Pancreas (tissue), 10 donors: ENCODE results near the gene INAFM2. TPM values are rescaled to one million over a fixed set of nuclear protein-coding genes. Genes with fewer than 3 reads are reported as not detected.
A peak's percentile ranks its signal among the peaks of the same experiment; 100 is the strongest.

Source experiments
- ATAC-seq, 4 donors: fragments of 200-7000 bp; cut with Tn5 transposase; one replicate each; pipeline versions ENCODE4 v1.8.0 to v1.9.1; 2020; ENCODE audit warnings: mild to moderate bottlenecking in 4 of 4, moderate library complexity in 4 of 4
- DNase-seq, 6 donors: peaks; one replicate each; pipeline ENCODE4 v3.0.0-alpha.2; 2020
- FAIRE-seq: peaks from 2 replicates; lab custom pipeline; 2012; peaks lifted over from hg19 to GRCh38; lab: Jason Lieb, UNC
- H3K27ac ChIP-seq, 4 donors: fragments of 200-600 bp; sonication (generic); 1 replicate in 3 of 4; 2 replicates in 1 of 4; pipeline versions ENCODE4 v1.5.0 to v1.8.0; 2020
- H3K27me3 ChIP-seq, 4 donors: fragments of 200-600 bp; one replicate each; pipeline ENCODE4 v1.8.0; 2021
- H3K36me3 ChIP-seq, 3 donors: fragments of 200-600 bp; sonication (generic) in 1 of 3; one replicate each; pipeline versions ENCODE4 v1.5.0 to v1.8.0; 2020 to 2021
- H3K4me1 ChIP-seq, 3 donors: fragments of 200-600 bp; one replicate each; pipeline ENCODE4 v1.8.0; 2021
- H3K4me3 ChIP-seq, 4 donors: fragments of 200-600 bp; sonication (generic) in 2 of 4; one replicate each; pipeline versions ENCODE4 v1.5.0 to v1.8.0; 2020 to 2021
- H3K9me3 ChIP-seq, 4 donors: fragments of 200-600 bp; one replicate each; pipeline ENCODE4 v1.8.0; 2021
- WGBS, 2 donors: extraction: QIAGEN DNeasy Blood & Tissue Kit; methylation state at CpG; one replicate each; pipeline ENCODE4 v1.1.7; 2013; 5-methylcytosine and 5-hydroxymethylcytosine counted together
- intact Hi-C, 3 donors: fragments of 100-400 bp; cut with DNase I; formaldehyde crosslinking; loops; one replicate each; pipeline versions ENCODE4 v1.11.1 to v1.14.2; 2022
- polyA plus RNA-seq, 2 donors: library from polyadenylated mRNA; stranded (reverse); fragments of 200-250 nt; gene quantifications; one replicate each; pipeline ENCODE4 v1.2.3, GENCODE V29; 2013
- total RNA-seq, 6 donors: library from RNA; stranded (reverse); fragmentation: NEBNext Ultra II Directional in 4 of 6; extraction: Animal tissue kit (Norgen Biotek cat#: 25700) in 4 of 6; gene quantifications; one replicate each; pipeline versions ENCODE4 v1.2.1 to v1.2.4, GENCODE V29; 2021 to 2023
- TF ChIP-seq, protein P1 (sequence below), 4 donors: fragments of 200-600 bp; sonication (generic) in 3 of 4; IDR thresholded peaks; one replicate each; pipeline versions ENCODE4 v1.5.0 to v1.8.0; 2021; ENCODE audit warnings: antibody characterized with exemption in 4 of 4
- donor health status: healthy with polysubstance abuse.
- donor health status: DM: no; HTN: no; CAD: no; lungs with moderate emphysema.
- donor health status: DM: no; HTN: no; CAD: no.
- donor health status: control.
- donor health status: control.
- donor health status: Bipolar disorder and iron deficiency.
- donor health status: DM: yes; HTN: yes; CAD: no.
- donor health status: DM: no; HTN: no; CAD: no.
- donor health status: DM: no; HTN: no; CAD: no.
- donor health status: DM: yes; HTN: yes; CAD: no.

Gene INAFM2
- total and polyA plus RNA-seq, 8 donors: 6.5 to 16.4 (median 11.3) TPM

DNA sequence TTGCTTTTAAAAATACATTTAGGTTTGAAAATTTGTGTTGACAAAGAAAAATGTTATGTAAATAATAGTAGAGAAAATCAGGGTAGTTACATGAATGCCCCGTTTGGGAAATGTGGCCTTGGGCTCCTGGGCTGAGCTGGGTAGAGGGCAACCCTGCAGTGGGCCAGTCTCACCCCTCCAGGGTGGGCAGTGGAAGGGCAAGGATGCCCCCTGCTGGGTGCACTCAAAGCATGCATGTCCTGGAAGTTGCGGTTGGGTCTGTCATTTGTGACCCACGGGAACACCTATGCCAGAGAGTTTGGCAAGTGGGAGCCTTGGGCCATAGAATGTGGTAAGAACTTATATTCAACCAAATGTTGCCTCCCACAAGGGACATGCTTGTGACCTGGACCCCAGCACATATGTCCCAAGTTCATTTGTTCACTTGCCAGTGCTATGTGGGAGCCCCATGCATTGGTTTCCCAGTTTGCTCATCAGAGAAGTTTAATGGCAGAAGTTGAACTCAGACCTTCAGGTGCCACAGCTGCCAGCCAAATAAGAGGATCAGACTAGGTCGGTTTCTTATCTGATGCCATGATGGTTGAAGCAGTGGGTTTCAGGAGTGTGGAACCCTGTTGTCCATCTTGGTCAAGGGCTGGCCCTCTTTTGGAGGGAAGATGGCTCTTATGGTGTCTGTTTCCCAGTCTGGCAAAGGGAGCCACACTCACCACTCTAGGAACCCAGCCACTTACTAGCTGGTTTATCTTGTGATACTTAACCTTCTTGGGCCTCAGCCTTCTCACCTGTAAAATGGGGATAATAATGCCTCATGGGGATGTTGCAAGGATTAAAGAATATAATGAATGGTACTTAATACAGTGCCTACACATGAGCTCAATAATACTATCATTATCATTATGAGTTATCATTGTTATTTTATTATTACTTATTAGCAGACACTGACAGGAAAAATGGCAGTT is 13.2 kb upstream of the INAFM2 start:
- FAIRE-seq (no peak), ATAC-seq (peak in 3 of 4 donors; percentile 55 to 66 (median 58)), DNase-seq (peak in 4 of 6 donors; percentile 49 to 78 (median 56))
- no peaks in the 10 kb centered on the region for H3K27me3 ChIP-seq
- H3K9me3 ChIP-seq: no peaks in the 10 kb centered on the region
- TF ChIP-seq, protein P1, sequence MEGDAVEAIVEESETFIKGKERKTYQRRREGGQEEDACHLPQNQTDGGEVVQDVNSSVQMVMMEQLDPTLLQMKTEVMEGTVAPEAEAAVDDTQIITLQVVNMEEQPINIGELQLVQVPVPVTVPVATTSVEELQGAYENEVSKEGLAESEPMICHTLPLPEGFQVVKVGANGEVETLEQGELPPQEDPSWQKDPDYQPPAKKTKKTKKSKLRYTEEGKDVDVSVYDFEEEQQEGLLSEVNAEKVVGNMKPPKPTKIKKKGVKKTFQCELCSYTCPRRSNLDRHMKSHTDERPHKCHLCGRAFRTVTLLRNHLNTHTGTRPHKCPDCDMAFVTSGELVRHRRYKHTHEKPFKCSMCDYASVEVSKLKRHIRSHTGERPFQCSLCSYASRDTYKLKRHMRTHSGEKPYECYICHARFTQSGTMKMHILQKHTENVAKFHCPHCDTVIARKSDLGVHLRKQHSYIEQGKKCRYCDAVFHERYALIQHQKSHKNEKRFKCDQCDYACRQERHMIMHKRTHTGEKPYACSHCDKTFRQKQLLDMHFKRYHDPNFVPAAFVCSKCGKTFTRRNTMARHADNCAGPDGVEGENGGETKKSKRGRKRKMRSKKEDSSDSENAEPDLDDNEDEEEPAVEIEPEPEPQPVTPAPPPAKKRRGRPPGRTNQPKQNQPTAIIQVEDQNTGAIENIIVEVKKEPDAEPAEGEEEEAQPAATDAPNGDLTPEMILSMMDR (IDR thresholded peaks at IDR 0.05): peak; percentile 39 to 56 (median 46)
- H3K4me1 ChIP-seq: peaks cover 0 to 14% (median 8%) of the 10 kb centered on the region in 3 donors
- intact Hi-C loops: no loop called here
- no peaks in the 10 kb centered on the region for H3K36me3 ChIP-seq
- 13 to 20% methylated on average over 4 of the region's 4 CpGs for WGBS, 2 donors
- no peak overlapping the region for H3K27ac ChIP-seq
- no peak overlapping the region for H3K4me3 ChIP-seq

DNA sequence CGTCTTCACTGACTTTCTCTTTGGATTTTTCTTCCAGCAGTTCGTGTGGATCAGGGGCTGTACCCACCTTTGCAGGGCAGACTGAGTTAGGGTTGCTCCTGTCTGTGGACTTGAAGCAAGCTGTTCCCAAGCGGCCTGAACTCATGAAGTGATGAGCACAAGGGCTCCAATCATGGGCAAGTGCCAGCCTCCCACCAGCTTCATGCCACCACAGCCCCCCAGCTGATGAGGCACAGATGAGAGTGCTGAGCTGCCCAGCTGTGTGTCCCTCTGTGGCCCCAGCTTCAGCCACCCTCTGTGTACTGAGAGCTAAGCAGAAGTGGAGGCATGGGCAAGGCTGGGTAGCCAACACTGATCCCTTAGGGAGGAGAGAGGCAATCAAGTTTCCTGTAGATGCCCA is 12.5 kb upstream of the INAFM2 start:
- TF ChIP-seq, protein P1 (IDR thresholded peaks at IDR 0.05): no peak
- Histone ChIP-seq H3K27me3 (no peaks in the 10 kb centered on the region), H3K4me1 (peaks cover 0 to 14% (median 8%) of the 10 kb centered on the region in 3 donors), H3K9me3 (no peaks in the 10 kb centered on the region), H3K36me3 (no peaks in the 10 kb centered on the region), H3K27ac (no peak overlapping the region), H3K4me3 (no peak overlapping the region)
- 60 to 75% methylated on average over 3 of the region's 3 CpGs for WGBS, 2 donors
- DNase-seq (peak in 1 of 6 donors; percentile 39), FAIRE-seq (no peak), ATAC-seq (no peak)
- intact Hi-C loops: no loop called here

DNA sequence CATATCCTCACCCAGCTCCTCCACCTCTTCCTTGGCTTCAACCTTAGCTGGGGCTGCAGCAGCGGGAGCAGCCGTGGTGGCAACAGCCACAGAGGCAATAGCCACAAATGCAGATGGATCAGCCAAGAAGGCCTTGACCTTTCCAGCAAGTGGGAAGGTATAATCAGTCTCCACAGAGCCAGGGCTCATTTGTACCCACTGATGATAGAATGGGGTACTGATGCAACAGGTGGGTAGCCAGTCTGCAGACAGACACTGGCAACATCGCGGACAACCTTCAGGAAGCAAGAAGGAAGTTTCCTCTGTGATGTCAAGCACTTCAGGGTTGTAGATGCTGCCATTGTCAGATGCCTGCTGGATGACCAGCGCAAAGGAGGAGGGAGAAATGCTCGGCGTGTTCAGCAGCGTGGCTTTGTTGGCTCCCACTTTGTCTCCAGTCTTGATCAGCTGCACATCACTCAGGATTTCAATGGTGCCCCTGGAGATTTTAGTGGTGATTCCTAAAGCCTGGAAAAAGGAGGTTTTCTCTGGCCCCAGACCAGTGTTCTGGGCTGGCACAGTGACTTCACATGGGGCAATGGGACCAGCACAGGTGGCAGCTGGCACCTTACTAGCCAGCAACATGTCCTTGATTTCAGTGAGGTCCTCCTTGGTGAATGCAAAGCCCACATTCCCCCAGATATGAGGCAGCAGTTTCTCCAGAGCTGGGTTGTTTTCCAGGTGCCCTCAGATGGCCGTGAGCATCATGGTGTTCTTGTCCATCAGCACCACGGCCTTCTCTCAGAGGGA is 10.9 kb upstream of the INAFM2 start:
- intact Hi-C loops: no loop called here
- ATAC-seq: peak; percentile 67 to 83 (median 74)
- Histone ChIP-seq H3K9me3 (no peaks in the 10 kb centered on the region), H3K27ac (no peak overlapping the region), H3K4me3 (no peak overlapping the region), H3K4me1 (peaks cover 0 to 14% (median 8%) of the 10 kb centered on the region in 3 donors), H3K27me3 (no peaks in the 10 kb centered on the region), H3K36me3 (no peaks in the 10 kb centered on the region)
- WGBS, 2 donors: 70 to 79% methylated on average over 10 of the region's 10 CpGs
- DNase-seq: peak in 4 of 6 donors; percentile 61 to 78 (median 71)
- no peak for FAIRE-seq
- TF ChIP-seq, protein P1 (IDR thresholded peaks at IDR 0.05): no peak

DNA sequence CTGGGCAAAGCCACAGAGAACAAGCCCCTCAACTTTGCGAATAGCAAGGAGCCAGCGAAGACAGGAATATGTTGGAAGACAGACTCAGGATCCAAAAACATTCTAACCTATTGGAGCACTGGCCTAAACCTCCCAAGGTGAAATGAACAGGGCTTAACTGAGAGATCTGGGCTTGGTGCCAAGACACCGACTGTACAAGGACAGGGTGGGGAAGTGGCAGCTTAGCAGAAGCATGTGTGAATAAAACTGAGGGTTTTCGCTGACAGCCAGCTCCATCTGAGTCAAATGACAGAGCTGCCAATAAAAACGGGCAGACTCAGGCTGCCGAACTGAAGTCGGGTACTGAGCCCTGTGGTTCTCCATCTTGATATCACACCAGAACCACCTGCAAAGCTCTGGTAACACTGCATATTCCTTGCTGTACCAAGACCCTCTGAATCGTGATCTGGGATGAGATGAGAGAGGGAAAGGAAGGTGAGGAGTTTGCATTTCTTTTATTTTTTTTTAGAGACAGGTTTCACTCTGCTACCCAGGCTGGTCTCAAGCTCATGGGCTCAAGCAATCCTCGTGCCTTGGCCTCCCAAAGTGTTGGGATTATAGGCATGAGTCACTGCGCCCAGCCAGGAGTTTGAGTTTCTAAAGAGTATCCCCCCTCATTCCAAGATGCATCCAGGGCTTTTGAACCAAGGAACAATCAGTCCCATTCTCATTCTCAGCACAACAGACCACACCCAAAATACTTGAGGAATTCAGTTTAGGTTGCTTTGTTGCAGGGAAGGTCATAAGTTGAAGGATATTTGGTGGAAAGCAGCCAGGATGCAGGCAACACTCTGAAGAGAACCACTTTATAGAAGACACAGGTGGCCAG is 9.7 kb upstream of the INAFM2 start:
- Histone ChIP-seq H3K27ac (no peak overlapping the region), H3K4me1 (peaks cover 0 to 14% (median 8%) of the 10 kb centered on the region in 3 donors), H3K9me3 (no peaks in the 10 kb centered on the region), H3K27me3 (no peaks in the 10 kb centered on the region), H3K4me3 (no peak overlapping the region), H3K36me3 (no peaks in the 10 kb centered on the region)
- WGBS, 2 donors: 24 to 26% methylated on average over 10 of the region's 10 CpGs
- intact Hi-C loops: no loop called here
- FAIRE-seq (no peak), DNase-seq (peak; percentile 78 to 86 (median 81)), ATAC-seq (peak; percentile 77 to 85 (median 82))
- TF ChIP-seq, protein P1 (IDR thresholded peaks at IDR 0.05): no peak
